Measurements from ENCODE around the gene PPP3R2.
A peak's percentile ranks its signal among the peaks of the same experiment; 100 is the strongest.
"Not testable (repeated sequence)": the region's sequence is repeated elsewhere in the genome, so short reads cannot be mapped to it uniquely, and the experiment has no call there.

PPP3R2 gene

DNA sequence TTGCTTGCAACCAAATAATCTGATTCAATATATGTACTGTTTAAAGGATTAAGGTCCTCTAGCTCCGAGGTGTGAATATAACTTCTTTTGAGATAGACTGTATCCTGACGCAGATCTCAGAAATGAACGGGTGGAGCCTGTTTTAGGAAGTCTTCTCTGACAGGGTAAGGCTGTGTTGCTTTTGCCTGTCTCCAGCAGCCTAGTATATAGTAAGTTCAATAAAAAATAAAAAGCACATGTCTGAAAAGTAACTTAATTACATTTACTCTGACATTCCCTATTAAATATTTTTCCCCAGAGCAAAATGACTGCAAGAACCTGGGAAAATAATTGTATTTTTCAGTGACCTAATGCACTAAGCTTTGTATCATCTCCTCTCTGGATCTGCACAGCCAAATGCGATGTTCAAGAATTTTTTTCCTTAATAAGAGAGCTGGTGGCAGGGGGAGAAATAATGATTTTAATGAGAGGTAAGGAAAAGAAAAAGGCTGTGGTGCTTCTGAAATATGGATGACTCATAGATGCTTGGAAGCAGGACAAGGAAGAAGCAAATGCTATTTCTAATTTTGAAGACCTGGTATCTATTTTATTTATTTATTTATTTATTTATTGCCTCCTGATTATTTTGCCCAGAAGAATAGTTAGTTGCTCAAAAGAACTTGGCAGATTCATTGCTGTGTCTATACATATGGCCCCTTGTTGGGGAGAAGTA, 7.3 kb downstream of the PPP3R2 start:
- DNase-seq (ENCODE audit: low spot score): no peak

DNA sequence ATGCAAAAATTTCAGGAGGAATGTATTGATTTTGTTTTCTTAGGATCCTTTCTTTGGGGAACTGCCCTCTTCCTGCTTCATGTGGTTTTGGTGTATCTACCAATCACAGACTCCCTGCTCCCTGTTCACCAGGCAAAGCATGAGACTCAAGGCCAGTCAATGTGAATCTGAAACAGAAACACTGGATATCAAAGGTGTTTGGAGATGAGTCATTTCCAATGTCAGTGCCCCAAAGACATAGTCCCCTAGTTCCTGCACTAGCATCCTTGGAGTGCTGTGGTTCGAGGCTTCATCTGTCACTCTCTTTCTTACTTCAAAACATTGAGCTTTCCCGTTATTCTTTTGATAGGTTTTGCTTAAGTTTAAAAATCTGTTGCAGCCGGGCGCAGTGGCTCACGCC, 8.1 kb downstream of the PPP3R2 start:
- DNase-seq (ENCODE audit: low spot score): no peak

DNA sequence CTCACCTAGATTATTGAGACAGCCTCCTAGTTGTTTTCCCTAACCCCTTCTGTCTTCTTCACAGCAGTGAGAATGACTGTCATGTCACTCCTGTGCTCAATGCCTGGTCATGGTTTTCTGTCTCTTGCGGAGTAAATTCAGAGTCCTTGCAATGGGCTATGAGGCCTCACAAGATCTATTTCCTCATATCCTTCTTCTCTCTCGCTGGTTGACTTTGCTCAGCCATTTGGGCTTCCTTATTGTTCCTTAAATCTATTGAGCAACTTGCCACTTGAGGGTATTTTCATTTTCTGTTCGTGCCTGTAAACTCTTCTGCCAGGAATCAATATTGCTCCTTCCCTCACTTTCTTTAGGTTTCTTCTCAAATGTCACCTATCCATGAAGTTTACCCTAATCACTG, 9.0 kb downstream of the PPP3R2 start:
- DNase-seq (ENCODE audit: low spot score): no peak

DNA sequence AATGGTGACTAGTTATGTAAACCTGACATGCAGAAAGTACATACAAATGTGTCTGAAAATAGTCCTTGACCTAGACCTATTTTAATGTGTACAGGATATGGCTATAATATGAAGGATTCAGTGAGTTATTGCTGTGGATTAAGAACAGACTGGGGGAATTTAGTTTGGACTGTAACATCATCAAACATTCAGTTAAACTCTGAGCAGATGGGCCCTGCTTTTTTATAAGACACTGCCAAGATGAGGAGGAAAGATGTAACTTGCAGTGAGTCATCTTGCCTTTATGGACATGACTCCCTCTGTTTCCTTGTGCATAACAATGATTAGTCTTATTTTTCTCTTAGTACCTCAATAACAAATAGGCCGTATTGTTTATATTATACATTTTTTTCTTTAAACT, 12.2 kb downstream of the PPP3R2 start:
- DNase-seq (ENCODE audit: low spot score): no peak

DNA sequence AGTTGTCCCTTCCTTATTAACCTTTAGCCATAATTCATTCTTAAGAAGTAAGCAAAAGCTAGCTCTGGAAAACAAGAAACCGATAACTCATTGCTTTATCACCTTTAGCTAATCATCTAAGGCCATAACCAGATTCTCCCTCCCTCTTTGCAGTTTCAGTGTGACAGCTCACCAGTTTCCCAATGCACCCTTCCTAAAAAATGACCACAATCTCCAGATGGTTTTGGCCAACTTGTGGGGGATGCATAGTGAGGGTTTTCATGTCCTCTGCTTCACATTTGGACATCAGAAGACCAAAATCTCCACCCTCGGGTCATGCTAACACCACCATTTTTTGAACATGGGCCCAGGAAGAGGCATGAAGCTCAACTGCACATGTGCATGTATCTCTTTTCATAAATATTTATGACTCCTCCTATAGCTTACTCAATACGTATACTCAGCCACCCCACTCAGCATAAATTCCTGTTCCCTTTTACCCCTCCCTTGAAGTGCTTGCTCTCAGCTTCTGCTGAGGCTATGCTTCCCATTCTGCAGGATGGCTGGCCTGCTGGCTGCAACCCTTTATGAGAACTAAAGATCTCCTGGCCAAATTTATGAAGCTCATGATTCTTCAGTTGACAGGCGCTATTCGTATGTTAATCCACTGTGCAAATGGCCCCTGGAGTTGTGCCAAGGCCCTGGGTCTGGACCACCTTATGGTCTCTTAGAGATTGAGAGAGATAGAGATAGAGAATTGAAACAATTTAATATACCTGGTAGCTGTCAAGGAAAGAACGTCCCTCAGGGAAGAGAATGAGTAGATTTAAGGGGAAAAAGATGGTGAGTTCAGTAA, 14.8 kb downstream of the PPP3R2 start:
- no peak for DNase-seq (ENCODE audit: low spot score)

DNA sequence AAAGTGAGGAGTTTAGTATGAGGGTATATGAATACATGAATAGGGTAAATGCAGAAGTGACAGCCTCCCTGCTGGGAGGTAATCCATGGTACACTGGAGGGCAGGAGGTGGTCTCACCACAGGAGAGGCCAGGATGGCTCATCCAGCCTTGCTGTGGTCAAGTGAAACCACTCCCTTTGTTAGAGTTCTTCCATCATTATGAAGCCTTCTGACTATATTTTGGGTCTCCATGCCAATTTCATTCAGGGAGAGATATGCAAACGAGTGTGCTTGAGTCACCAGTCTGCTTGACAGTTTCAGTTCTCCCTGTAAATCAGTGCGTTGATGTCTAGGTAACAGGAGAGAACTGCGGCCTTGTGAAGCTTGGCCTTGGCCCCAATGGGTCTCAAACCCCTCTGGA, 16.4 kb downstream of the PPP3R2 start:
- no peak for DNase-seq (ENCODE audit: low spot score)

DNA sequence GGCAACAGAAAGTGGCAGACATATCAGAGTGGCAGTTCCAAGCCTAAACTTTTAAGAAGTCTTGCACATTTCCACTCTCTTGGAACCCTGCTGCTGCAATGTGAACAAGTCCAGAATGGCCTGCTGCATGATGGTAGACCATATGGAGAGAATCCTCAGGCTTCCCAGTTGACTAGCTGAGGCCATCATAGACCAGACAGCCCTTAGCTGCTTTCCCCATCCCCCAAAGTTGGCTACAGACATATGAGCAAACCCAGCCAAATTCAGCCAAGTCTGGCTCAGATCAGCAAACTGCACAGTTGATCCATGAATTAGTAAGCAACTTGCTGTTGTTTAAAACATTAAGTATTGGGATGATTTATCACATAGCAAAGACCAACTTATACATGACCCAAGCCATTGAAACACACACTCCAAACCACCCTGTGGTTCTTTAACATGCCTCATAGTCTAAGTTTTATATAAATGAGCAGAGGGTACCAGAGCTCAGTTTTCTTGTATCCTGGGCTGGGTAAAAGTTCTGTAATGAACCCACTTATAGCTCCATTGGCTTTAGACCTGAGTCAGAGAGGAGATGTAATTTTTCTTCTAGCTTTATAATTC, 19.9 kb downstream of the PPP3R2 start:
- no peak for DNase-seq (ENCODE audit: low spot score)

DNA sequence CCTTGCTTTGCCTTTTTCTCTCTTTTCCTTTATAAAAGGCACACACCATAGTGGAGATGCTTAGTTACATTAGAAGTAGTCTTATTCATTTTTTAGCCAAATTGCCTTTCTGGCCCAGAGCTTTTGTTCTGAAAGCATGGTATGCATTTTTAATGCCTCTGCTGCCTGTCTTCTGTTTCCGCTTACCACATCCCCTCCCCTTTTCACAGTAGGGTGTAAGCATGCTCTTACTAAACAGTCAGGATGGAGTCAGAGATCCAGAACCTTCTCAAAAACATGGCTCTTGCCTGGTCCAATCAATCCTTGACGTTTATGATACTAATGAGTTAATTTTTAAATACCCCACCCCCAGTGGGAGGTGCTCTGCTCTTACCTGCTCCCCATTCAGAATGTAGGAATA, 22.5 kb downstream of the PPP3R2 start:
- DNase-seq (ENCODE audit: low spot score): no peak

DNA sequence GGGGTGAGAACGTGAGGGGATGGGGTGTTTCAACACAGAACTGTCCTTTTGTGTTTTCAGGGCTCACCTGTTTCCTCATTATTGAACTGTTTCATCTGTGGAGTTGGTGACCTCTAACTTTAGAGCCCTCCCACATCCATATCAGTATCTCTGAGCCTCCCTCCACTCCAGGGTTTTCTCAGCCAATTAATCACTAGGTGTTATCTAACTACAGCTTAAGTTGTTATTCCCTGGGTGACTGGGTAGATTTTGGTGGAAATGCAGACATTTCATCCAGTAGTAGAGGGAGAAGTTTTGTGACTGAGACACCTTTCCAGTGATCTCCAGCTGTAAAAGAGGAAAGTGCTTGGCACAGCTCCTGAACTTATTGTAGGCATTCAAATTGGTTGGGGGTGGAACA, 23.7 kb downstream of the PPP3R2 start:
- no peak for DNase-seq (ENCODE audit: low spot score)

DNA sequence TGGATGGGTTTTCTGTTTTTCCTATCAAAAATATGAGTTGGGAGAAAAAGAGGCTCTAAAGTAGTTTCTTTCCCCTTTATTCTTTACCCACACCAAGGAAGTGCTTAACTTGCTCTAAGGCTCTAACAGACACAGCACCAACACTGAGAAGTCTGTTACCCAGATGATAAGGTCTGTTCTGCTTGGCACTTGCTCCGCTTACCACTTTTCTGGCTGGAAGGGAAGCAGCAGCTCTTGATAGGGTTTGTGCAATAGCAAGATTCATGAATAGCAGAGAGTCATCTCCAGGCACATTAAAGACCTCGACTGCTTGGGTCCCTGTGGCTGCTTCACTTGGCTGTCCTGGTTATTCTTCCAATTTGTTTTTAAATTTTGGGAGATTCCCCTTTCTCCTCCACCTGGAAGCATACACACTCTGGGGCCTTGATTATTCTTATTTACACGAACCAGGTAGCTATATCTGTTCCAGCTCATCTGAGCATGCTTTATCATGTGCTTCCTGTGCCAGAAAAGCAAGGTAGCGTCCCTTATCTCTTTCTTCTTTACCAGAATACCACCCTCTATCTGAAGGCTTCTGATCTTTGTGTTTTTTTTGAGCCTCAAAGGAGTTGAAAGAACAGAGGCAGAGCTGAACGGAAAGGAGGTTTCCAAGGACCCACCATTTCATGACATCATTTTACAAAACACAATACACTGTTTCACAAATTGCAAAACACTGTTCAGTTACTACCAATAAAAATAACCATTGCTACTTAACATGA, 24.8 kb downstream of the PPP3R2 start:
- no peak for DNase-seq (ENCODE audit: low spot score)

DNA sequence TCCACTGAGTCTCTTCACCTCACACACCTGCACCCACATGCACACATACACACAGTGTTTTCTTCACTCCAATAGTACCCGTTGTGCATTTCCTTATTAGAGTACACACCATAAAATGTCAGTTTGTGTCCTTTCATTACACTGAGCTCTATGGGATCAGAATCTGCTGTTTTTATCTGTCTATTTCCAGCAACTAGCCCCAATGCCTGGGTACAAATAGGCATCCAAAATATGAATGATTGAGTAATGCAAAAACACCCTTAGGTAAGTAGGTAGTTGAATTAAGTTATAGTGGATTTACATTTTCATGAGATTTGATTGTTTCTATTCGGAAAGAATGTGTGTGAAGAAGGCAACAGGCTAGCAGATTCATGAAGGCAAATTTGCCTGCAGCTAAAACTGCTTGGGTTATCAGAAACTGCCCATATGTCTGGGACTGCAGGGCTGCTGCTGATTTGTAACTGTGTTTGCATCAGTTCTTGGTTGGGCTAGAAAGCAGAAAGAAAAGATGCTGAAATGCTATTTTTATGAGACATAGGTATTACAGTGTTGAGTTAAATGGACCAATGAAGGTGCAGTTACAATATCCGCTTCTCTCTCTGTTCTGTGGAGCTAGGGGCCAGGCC, 26.9 kb downstream of the PPP3R2 start:
- no peak for DNase-seq (ENCODE audit: low spot score)

DNA sequence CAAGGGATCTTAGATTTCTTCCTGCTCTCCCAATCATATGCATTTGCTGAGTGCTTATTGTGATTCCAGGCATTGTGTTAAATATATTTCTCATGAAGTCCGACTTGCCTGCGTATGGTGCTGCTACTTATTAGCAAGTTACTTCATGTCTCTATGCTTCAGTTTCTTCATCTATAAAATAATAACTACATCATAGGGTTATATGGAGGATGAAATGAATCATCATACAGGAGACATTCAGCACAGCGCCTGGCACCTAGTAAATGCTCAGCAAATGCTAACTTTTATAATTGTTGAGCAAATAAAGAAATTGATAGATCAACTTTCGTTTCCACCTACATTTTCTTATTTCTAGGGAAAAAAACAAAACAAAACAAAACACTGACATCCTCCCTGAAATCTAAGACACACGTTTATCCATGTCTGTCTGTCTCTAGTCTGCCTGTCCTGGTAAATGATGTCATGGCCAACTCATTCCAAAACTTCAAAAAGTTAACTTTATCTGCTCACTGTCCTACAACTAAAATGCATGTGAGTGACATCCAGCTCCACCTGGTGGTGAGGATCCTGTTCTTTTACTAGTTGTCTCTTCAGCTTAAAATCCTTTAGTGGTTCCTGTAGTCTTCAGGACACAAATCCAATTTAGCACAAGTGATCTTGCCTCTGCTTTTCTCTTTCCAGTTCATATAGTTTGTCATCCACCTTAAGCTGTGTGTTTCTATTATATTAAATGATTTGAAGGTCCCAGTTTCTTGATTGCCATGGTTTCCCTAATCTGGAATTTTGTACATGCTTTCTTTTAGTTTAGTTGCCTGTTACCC, 27.7 kb downstream of the PPP3R2 start:
- DNase-seq (ENCODE audit: low spot score): peak; percentile 21

DNA sequence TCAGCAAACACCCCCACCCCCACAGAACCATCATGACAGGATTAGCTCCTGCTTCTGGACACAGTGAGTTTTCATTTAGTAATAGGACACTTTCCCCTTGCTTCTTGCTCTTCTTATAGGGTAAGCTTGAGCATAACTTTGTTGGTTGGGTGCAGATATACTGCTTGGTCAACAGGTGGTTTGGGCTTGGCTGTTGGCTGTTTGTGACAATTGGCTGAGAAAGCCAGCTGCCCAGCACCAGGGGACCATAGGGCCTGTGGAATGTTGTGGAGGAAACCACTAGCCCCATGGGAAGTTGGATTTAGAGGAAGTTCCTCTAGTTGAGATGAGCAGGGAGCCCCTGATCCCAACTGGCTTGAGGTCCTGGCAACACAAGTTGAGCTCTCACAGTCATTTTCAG, 30.5 kb downstream of the PPP3R2 start:
- no peak for DNase-seq (ENCODE audit: low spot score)

DNA sequence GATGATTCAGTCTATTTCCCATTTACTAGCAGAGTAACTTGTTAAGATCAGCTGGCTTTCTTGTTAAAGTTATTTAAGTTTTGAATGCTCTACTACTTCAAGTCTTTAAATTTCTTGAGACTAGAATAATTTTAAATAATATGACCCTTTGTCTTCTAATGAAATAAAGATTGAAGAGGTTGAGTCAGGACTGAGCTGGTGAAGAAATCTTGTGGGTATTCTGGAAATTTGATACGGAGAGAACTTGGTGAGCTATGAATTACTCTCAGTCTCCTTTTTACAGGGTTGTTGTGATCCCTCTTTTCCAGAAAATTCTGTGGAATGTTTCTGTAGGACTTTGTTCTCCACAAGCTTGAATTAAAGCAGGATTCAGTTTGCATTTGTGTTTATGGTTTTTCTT, 31.8 kb downstream of the PPP3R2 start:
- no peak for DNase-seq (ENCODE audit: low spot score)

DNA sequence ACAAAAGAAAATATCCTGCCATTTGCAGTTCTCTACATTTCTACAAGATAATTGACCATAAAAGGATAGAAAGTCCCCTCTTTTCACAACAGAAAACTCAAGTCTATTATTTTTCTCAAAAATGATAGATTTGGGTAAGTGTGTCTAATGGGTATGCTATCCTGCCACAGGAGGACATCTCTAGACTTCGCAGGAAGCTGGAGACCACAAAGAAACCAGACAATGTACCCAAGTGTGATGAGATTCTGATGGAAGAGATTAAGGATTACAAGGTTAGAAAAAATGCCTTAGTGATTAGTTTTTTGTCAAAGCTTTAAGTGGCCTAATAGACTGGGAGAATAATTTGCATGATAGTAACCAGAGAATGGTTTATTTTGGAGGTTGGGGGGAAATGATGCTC, 33.0 kb downstream of the PPP3R2 start:
- DNase-seq (ENCODE audit: low spot score): no peak

DNA sequence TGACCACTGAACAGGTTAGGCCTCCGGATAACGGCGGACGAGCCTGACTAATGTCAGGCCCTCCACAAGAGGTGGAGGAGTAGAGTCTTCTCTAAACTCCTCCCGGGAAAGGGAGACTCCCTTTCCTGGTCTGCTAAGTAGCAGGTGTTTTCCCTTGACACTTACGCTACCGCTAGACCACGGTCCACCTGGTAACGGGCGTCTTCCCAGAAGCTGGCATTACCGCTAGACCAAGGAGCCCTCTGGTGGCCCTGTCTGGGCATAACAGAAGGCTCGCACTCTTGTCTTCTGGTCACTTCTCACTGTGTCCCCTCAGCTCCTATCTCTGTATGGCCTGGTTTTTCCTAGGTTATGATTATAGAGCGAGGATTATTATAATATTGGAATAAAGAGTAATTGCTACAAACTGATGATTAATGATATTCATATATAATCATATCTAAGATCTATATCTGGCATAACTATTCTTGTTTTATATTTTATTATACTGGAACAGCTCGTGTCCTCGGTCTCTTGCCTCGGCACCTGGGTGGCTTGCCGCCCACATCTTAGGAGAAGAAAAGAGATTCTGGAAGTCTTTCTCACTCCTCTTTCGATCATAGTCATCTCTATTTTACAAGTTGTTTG, 45.2 kb downstream of the PPP3R2 start:
- DNase-seq (ENCODE audit: low spot score): not testable (repeated sequence)

DNA sequence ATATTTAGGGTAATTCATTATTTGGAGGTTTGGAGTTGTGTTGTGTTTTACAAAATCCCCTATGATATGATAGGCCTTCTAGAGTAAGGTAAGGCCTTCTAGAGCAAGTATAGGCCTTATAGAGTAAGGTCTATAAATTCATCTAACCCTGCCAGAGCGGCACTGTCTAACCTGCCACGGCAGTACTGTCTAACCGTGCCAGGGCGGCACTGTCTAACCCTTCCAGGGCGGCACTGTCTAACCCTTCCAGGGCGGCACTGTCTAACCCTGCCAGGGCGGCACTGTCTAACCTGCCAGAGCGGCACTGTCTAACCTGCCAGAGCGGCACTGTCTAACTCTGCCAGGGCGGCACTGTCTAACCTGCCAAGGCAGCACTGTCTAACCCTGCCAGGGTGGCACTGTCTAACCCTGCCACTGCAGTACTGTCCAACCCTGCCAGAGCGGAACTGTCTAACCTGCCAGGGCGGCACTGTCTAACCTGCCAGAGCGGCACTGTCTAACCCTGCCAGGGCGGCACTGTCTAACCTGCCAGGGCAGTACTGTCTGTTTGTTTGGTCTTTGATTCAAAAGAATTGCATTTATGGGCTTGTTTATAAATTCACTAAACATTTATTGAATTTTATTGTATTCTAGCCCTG, 51.6 kb downstream of the PPP3R2 start:
- DNase-seq (ENCODE audit: low spot score): no peak

Measured in HuH-7.5 (cell line).